GM12801 (cell line): ENCODE data around the gene DHX36.

Experiments used
- TF ChIP-seq, protein P1 (sequence below): IDR thresholded peaks from one replicate; pipeline ENCODE4 v1.5.1; 2011; ENCODE audit warnings: control low read depth; ENCODE audit not compliant: insufficient read length; ENCODE audit errors: extremely low read depth

DHX36 gene

GRCh38 chr3:154323891-154324738 lies at the start of gene DHX36:
TSS of gene DHX36 (minus strand) at chr3:154324487. CDS start at chr3:154324416, 71 bp downstream.
- TF ChIP-seq, protein P1, sequence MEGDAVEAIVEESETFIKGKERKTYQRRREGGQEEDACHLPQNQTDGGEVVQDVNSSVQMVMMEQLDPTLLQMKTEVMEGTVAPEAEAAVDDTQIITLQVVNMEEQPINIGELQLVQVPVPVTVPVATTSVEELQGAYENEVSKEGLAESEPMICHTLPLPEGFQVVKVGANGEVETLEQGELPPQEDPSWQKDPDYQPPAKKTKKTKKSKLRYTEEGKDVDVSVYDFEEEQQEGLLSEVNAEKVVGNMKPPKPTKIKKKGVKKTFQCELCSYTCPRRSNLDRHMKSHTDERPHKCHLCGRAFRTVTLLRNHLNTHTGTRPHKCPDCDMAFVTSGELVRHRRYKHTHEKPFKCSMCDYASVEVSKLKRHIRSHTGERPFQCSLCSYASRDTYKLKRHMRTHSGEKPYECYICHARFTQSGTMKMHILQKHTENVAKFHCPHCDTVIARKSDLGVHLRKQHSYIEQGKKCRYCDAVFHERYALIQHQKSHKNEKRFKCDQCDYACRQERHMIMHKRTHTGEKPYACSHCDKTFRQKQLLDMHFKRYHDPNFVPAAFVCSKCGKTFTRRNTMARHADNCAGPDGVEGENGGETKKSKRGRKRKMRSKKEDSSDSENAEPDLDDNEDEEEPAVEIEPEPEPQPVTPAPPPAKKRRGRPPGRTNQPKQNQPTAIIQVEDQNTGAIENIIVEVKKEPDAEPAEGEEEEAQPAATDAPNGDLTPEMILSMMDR = no peak

DNA sequence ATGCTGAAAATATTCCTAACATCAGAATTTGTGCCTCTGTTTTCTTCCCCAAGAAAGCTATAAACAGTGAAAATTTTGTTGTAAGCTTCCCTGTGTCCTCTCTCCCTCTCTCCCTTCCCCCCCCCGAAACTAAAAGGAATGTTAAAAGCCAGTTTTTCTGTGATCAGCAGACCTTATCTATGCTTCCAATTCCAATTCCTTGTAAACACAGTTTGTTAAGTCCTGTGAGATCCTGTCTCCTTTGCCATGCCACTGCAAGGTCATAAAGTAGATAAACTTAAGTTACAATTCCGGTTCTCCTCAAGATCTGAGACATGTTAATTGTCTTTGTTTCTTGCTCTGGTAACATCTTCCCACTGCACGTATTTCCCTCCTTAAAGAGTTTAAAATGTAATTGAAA lies 42.9 kb upstream of the DHX36 start:
- TF ChIP-seq, protein P1 = no peak

- TF ChIP-seq, protein P1 = no peak
Measured at GRCh38 chr3:154364849-154365248, 40.6 kb upstream of the DHX36 start.

DNA sequence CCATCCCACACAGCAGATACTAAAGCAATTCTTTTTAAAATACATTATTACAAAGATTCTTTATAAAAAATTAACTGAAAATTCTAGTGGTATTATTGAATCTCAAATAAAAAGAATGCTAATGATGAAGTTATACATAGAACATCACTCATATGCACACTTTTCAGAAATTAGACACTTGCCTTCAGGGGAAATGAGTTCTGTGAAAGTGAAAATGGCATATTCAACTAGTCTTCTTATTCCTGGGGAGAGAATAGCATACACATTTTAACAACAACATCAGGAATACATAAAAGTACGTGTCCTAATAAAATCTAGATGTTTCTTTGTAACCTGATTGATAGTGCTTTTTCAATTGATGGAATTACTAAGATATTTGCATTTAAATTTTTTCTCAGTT lies 36.8 kb upstream of the DHX36 start:
- TF ChIP-seq, protein P1 = no peak

GRCh38 chr3:154356009-154356408 lies 31.7 kb upstream of the DHX36 start:
- TF ChIP-seq, protein P1 = no peak

GRCh38 chr3:154349223-154349622 lies 24.9 kb upstream of the DHX36 start:
- TF ChIP-seq, protein P1 = no peak

GRCh38 chr3:154345422-154346122 lies 21.3 kb upstream of the DHX36 start:
- TF ChIP-seq, protein P1 = no peak
